Epithelial cell of proximal tubule (primary cell): Measurements from ENCODE around the gene PLEKHH1. TPM values are rescaled to one million over a fixed set of nuclear protein-coding genes. Genes with fewer than 3 reads are reported as not detected.

ENCODE experiments used
- DNase-seq: peaks from one replicate; pipeline ENCODE4 v3.0.0-alpha.2; 2011; ENCODE audit warnings: low read depth
- H3K4me3 ChIP-seq: 2 replicates; pipeline ENCODE4 v1.5.1; 2011; ENCODE audit warnings: low read depth, mild to moderate bottlenecking, low read length
- total RNA-seq: library from RNA; depleted of rRNA; stranded (reverse); fragments of >200 nt; gene quantifications from 2 replicates; pipeline ENCODE4 v1.2.3, GENCODE V29; 2015
- TF ChIP-seq, protein P1 (sequence below): conservative IDR thresholded peaks from 2 replicates; pipeline ENCODE4 v1.5.1; 2012; ENCODE audit warnings: low read depth, mild to moderate bottlenecking, low read length

The PLEKHH1 gene
- total RNA-seq, 1 donor from 2014 or later = 7.6 TPM

DNA sequence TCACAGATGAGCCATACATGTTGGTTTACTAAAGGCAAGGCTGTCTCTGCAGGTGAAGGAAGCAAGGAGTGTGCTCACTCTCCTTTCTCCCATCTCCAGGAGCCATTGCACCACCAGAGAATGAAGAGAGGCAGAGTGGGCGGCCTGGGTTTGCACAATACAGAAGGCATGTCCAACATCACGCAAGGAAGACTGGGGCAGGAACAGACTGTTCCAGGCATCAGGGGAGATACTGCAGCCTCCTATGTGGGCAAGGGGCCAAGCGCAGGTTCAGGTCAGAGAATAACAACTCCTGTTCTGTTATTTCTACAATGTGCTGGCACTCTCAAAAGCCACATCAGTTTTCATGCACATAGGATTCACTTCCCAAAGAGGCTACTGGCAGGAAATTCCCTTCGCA, 42.9 kb upstream of the PLEKHH1 start:
- TF ChIP-seq, protein P1, sequence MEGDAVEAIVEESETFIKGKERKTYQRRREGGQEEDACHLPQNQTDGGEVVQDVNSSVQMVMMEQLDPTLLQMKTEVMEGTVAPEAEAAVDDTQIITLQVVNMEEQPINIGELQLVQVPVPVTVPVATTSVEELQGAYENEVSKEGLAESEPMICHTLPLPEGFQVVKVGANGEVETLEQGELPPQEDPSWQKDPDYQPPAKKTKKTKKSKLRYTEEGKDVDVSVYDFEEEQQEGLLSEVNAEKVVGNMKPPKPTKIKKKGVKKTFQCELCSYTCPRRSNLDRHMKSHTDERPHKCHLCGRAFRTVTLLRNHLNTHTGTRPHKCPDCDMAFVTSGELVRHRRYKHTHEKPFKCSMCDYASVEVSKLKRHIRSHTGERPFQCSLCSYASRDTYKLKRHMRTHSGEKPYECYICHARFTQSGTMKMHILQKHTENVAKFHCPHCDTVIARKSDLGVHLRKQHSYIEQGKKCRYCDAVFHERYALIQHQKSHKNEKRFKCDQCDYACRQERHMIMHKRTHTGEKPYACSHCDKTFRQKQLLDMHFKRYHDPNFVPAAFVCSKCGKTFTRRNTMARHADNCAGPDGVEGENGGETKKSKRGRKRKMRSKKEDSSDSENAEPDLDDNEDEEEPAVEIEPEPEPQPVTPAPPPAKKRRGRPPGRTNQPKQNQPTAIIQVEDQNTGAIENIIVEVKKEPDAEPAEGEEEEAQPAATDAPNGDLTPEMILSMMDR = no peak
- H3K4me3 ChIP-seq = no peak overlapping the region
- no peak for DNase-seq

DNA sequence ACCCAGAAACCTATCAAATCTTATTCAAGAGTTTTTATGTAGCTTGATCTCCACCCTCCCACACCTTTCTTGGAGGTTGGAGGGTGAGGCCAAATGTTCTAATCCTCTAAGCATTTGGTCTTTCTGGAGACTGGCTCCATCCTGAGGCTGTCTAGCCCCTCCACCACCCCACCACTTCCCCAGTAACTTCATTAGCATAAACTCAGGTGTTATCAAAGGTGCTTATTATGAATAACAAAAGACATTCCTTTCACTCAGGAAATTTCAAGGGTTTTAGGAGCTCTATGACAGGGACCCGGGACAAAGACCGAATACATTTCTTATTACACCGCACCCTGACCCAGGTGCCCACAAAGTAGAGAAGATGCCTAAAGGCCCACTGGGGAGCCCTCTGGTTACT, 41.8 kb upstream of the PLEKHH1 start:
- no peak for DNase-seq
- TF ChIP-seq, protein P1 = no peak

DNA sequence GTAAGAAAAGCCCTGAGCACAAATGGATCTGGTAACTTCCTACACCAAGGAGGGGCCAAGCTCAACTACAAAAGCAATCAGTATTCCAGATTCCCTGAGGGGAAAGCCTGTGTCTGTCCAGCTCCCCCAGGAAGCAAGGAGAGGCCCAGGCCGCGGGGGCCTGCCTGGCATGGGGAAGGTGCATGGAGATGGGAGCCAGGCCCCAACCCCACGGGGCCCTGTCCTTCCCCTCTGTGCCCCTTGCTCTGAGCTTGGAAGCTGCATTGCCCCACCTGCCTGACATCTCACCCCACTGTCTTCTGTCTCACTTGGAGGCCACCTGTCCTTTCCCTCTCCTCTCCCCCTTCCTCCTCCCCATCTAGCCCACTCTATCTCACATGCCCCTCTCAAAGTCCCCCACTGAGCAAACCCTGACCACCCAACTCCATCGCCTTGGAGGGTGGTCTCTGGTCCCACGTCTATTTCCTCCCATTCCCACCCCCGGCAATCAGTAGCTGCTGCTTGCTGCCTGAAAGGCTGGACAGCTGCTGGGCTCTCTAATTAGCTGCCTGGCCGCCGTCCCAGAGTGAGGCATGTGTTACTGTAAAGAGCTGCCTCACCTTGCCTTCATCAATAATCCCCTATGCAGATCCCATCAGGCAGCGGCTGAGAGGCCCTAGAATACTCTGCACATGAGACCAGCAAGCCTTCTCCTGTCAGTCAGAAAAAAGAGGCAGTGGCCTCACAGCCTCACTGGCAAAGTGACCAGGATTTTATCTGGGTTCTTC, 41.2 kb upstream of the PLEKHH1 start:
- TF ChIP-seq, protein P1 = no peak
- no peak overlapping the region for H3K4me3 ChIP-seq
- no peak for DNase-seq

More for the DNA sequence above, 41.8 kb upstream of the PLEKHH1 start:
- H3K4me3 ChIP-seq = no peak overlapping the region

DNA sequence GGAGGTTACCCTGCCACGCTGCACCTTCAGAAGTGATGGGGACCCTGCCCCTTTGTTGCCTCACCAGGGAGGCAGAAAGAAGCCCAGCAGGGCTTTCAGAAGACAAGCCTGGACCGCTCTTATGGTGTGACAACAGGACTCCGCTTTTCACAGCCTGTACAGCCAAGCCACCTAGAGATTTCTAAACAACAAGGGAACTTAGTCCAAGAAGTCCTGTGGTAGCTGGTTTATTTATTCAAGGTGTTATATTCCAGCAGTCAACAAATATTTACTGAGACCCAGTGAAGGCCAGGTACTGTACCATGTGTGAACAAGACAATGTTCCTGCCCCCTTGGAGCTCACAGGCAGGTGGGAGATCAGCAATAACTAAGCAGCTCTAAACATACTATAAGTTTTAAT, 40.6 kb upstream of the PLEKHH1 start:
- TF ChIP-seq, protein P1 = no peak
- DNase-seq = no peak
- no peak overlapping the region for H3K4me3 ChIP-seq

DNA sequence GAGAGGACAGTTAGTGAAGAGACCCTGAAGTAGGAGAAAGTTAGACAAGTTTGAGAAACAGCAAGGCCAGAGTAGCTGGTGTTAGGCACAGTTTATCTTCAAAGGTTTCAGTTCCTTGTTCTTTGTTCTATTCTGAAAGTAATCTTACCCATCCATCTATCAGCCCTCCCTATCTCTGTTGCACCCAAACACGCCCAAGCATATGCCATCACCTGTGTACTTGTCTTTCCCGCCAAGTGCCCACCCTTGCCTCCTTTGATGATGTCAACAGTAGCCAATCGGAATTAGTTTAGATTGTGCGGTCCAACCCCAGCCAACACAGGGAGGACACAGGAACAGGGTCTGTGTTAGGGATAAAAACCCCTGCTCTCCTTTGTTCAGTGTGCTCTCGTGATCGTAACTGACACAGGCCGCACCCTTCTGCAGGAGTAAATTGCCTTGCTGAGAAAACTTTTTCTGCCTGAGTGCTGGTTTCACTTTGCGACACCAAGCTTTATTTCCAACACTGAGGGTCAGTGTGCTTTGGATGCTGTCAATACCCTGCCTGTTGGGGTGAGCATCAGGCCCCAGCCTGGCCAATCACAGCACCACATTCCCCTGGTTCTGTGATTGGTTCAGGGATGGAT, 39.9 kb upstream of the PLEKHH1 start:
- DNase-seq = no peak
- TF ChIP-seq, protein P1 = no peak
- H3K4me3 ChIP-seq = no peak overlapping the region

DNA sequence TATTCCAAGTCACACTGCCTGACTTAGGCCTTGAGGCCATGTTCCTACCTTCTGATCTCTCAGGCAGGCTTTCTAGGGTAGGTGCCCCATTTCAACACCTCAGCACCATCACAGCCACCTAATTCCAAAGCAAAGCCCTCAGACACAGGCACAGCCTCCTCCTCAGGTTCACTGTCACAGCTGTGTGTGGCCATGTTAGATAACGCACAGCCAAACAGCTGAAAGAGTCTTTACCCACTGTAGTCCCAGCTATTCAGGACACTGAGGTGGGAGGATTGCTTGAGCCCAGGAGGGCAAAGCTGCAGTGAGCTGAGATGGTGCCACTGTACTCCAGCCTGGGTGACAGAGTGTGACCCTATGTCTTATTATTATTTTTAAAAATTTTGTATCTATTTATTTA, 37.3 kb upstream of the PLEKHH1 start:
- TF ChIP-seq, protein P1 = no peak
- no peak for DNase-seq

More for the DNA sequence above, 37.3 kb upstream of the PLEKHH1 start:
- H3K4me3 ChIP-seq = no peak overlapping the region
